ENCODE measurements around the gene MICALL2. TPM values are rescaled to one million over a fixed set of nuclear protein-coding genes. Genes with fewer than 3 reads are reported as not detected.

Gene MICALL2
- total and polyA plus RNA-seq, 4 donors: 2.9 to 16.3 (median 7.6) TPM

- Histone ChIP-seq H3K27me3 (ENCODE audit: control insufficient read depth in 4 of 4, insufficient read depth in 4 of 4, low read length in 3 of 4) (peaks cover 0 to 7% (median 2%) of the 10 kb centered on the region in 4 donors), H3K9me3 (ENCODE audit: control insufficient read depth in 4 of 4, low read length in 3 of 4) (peaks cover 2 to 9% (median 5%) of the 10 kb centered on the region in 4 donors), H3K9ac (ENCODE audit: low read depth in 1 of 2, low read length in 2 of 2) (no peak overlapping the region), H3K4me1 (ENCODE audit: control insufficient read depth in 4 of 4, insufficient read depth in 4 of 4, low read length in 3 of 4) (no peaks in the 10 kb centered on the region), H3K36me3 (ENCODE audit: control insufficient read depth in 4 of 4, insufficient read depth in 3 of 4, low read depth in 1 of 4, low read length in 3 of 4) (no peaks in the 10 kb centered on the region), H3K27ac (ENCODE audit: low read depth in 1 of 2, low read length in 2 of 2) (no peak overlapping the region), H3K4me3 (ENCODE audit: low read depth in 1 of 3, low read length in 3 of 3) (no peak overlapping the region)
- TF ChIP-seq NR2F2 (IDR thresholded peaks at IDR 0.05): no peak
- TF ChIP-seq TAF1 (conservative IDR thresholded peaks at IDR 0.05): no peak
- TF ChIP-seq HNF4G (IDR thresholded peaks at IDR 0.05): no peak
- no peak for DNase-seq (ENCODE audit: low spot score)
- 82% methylated on average over 19 of the region's 19 CpGs for WGBS
Observed at GRCh38 chr7:1388021-1388702, 71.1 kb downstream of the MICALL2 start.

- Histone ChIP-seq H3K9me3 (ENCODE audit: control insufficient read depth in 4 of 4, low read length in 3 of 4) (peaks cover 2 to 9% (median 5%) of the 10 kb centered on the region in 4 donors), H3K9ac (ENCODE audit: low read depth in 1 of 2, low read length in 2 of 2) (no peak overlapping the region), H3K27me3 (ENCODE audit: control insufficient read depth in 4 of 4, insufficient read depth in 4 of 4, low read length in 3 of 4) (peaks cover 0 to 7% (median 3%) of the 10 kb centered on the region in 4 donors), H3K27ac (ENCODE audit: low read depth in 1 of 2, low read length in 2 of 2) (no peak overlapping the region), H3K36me3 (ENCODE audit: control insufficient read depth in 4 of 4, insufficient read depth in 3 of 4, low read depth in 1 of 4, low read length in 3 of 4) (no peaks in the 10 kb centered on the region), H3K4me3 (ENCODE audit: low read depth in 1 of 3, low read length in 3 of 3) (no peak overlapping the region), H3K4me1 (ENCODE audit: control insufficient read depth in 4 of 4, insufficient read depth in 4 of 4, low read length in 3 of 4) (no peaks in the 10 kb centered on the region)
- 73% methylated on average over 18 of the region's 18 CpGs for WGBS
- TF ChIP-seq FOXA2 (IDR thresholded peaks at IDR 0.05) (no peak), HNF4G (IDR thresholded peaks at IDR 0.05) (no peak), FOXA1 (IDR thresholded peaks at IDR 0.05) (no peak), CTCF (IDR thresholded peaks at IDR 0.05; ENCODE audit: low read depth, low read length, missing input control) (no peak), SP1 (IDR thresholded peaks at IDR 0.05) (no peak), ZBTB33 (IDR thresholded peaks at IDR 0.05) (no peak), TAF1 (conservative IDR thresholded peaks at IDR 0.05) (no peak), HNF4A (conservative IDR thresholded peaks at IDR 0.05) (no peak), YY1 (IDR thresholded peaks at IDR 0.05) (no peak), GABPA (IDR thresholded peaks at IDR 0.05 in 1 of 2, conservative IDR thresholded peaks at IDR 0.05 in 1 of 2) (no peak), ATF3 (IDR thresholded peaks at IDR 0.05) (no peak), JUND (IDR thresholded peaks at IDR 0.05) (no peak), MAX (IDR thresholded peaks at IDR 0.05) (no peak), REST (IDR thresholded peaks at IDR 0.05) (no peak), RXRA (IDR thresholded peaks at IDR 0.05) (no peak), RAD21 (IDR thresholded peaks at IDR 0.05) (no peak), EGR1 (IDR thresholded peaks at IDR 0.05; ENCODE audit: low read depth in 2 of 2) (no peak)
- DNase-seq (ENCODE audit: low spot score): no peak
Observed at GRCh38 chr7:1387261-1387660, 72.0 kb downstream of the MICALL2 start.

Data from liver (tissue), 9 donors.